Neural progenitor cell (in vitro differentiated cells): ENCODE measurements around the gene GMEB1. TPM values are rescaled to one million over a fixed set of nuclear protein-coding genes. Genes with fewer than 3 reads are reported as not detected.

Source experiments
- DNase-seq: peaks from one replicate; pipeline ENCODE4 v3.0.0-alpha.2; 2016; ENCODE audit warnings: low spot score
- H2AFZ ChIP-seq: fragments of 200-600 bp; sonication (generic); replicated peaks from 2 replicates; pipeline ENCODE4 v1.6.1; 2016; ENCODE audit warnings: antibody characterized with exemption
- H3F3A ChIP-seq: fragments of 200-600 bp; sonication (generic); 2 replicates; pipeline ENCODE4 v1.6.1; 2016; ENCODE audit warnings: antibody characterized with exemption, low read depth
- H3K27ac ChIP-seq: fragments of 200-600 bp; sonication (generic); 2 replicates; pipeline ENCODE4 v1.5.1; 2016; ENCODE audit warnings: mild to moderate bottlenecking
- H3K27me3 ChIP-seq: fragments of 200-600 bp; sonication (generic); 2 replicates; pipeline ENCODE4 v1.6.1; 2016; ENCODE audit warnings: mild to moderate bottlenecking, moderate library complexity
- H3K36me3 ChIP-seq: fragments of 200-600 bp; sonication (generic); 2 replicates; pipeline ENCODE4 v1.5.1; 2016
- H3K4me1 ChIP-seq: fragments of 200-600 bp; sonication (generic); 2 replicates; pipeline ENCODE4 v1.6.1; 2016; ENCODE audit warnings: mixed run types
- H3K4me2 ChIP-seq: fragments of 200-600 bp; sonication (generic); 2 replicates; pipeline ENCODE4 v1.6.1; 2016
- H3K4me3 ChIP-seq: fragments of 200-600 bp; sonication (generic); 2 replicates; pipeline ENCODE4 v1.5.1; 2016
- H3K79me2 ChIP-seq: fragments of 200-600 bp; sonication (generic); 2 replicates; pipeline ENCODE4 v1.6.1; 2016; ENCODE audit warnings: low read depth
- H3K9ac ChIP-seq: fragments of 200-600 bp; sonication (generic); 2 replicates; pipeline ENCODE4 v1.6.1; 2016
- H3K9me3 ChIP-seq: fragments of 200-600 bp; sonication (generic); 2 replicates; pipeline ENCODE4 v1.5.1; 2016; ENCODE audit warnings: low read depth
- H4K20me1 ChIP-seq: fragments of 200-600 bp; sonication (generic); 2 replicates; pipeline ENCODE4 v1.6.1; 2016; ENCODE audit warnings: low read depth
- H3K27ac Mint-ChIP-seq: 3 replicates; pipeline ENCODE4 v1.8.0; 2021; ENCODE audit warnings: mixed read lengths
- H3K27me3 Mint-ChIP-seq: 2 replicates; pipeline ENCODE4 v1.8.0; 2022; ENCODE audit warnings: low read depth, mild to moderate bottlenecking, inconsistent platforms, moderate library complexity, mixed read lengths; ENCODE audit not compliant: insufficient read depth
- H3K36me3 Mint-ChIP-seq: 3 replicates; pipeline ENCODE4 v1.8.0; 2021; ENCODE audit warnings: mixed read lengths
- H3K4me1 Mint-ChIP-seq: 3 replicates; pipeline ENCODE4 v1.8.0; 2021; ENCODE audit warnings: mixed read lengths
- H3K4me3 Mint-ChIP-seq: 3 replicates; pipeline ENCODE4 v1.8.0; 2021; ENCODE audit warnings: mild to moderate bottlenecking, moderate library complexity, mixed read lengths
- H3K9me3 Mint-ChIP-seq: 3 replicates; pipeline ENCODE4 v1.8.0; 2020; ENCODE audit warnings: mixed read lengths
- EZH2 ChIP-seq: fragments of 200-600 bp; sonication (generic); IDR thresholded peaks from 2 replicates; pipeline ENCODE4 v1.6.1; 2017; ENCODE audit warnings: antibody characterized with exemption, mild to moderate bottlenecking, moderate library complexity
- EZH2phosphoT487 ChIP-seq: fragments of 200-600 bp; sonication (generic); IDR thresholded peaks from 2 replicates; pipeline ENCODE4 v1.6.1; 2017; ENCODE audit warnings: antibody characterized with exemption
- total RNA-seq: library from RNA; depleted of rRNA; stranded (reverse); fragments of >200 nt; gene quantifications from 2 replicates; pipeline ENCODE4 v1.2.3, GENCODE V29; 2015; ENCODE audit warnings: low replicate concordance
- TF ChIP-seq, protein P1 (sequence below): fragments of 200-600 bp; sonication (generic); IDR thresholded peaks from 2 replicates; pipeline ENCODE4 v1.5.1; 2017; ENCODE audit warnings: antibody characterized with exemption, mild to moderate bottlenecking

The GMEB1 gene
- total RNA-seq, 1 donor from 2014 or later = 12.1 TPM

DNA sequence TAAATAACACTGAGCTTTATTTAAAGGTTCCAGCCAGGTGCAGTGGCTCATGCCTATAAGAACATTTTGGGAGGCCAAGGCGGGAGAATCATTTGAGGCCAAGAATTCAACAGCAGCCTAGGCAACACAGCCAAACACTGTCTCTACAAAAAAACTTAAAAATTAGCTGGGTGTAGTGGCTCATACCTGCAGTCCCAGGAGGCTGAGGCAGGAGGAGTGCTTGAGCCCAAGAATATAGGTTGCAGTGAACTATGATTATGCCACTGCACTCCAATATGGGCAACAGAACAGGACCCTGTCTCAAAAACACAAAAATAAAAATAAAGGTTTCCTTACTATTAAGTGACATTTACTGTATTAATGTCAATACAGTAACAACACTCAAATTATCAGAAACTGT, 27.8 kb upstream of the GMEB1 start:
- Histone ChIP-seq H4K20me1 (no peaks in the 10 kb centered on the region), H3F3A (peaks cover 26% of the 10 kb centered on the region), H3K27me3 (no peaks in the 10 kb centered on the region), H3K4me2 (no peak overlapping the region), H3K4me3 (no peak overlapping the region), H2AFZ (no peak overlapping the region), H3K27ac (no peak overlapping the region), H3K9ac (no peak overlapping the region), H3K4me1 (peaks cover 15% of the 10 kb centered on the region), H3K36me3 (no peaks in the 10 kb centered on the region), H3K9me3 (no peaks in the 10 kb centered on the region), H3K79me2 (peaks cover 30% of the 10 kb centered on the region)
- Mint-ChIP-seq H3K9me3 (no peaks in the 10 kb centered on the region), H3K36me3 (no peaks in the 10 kb centered on the region), H3K4me3 (peak overlapping the region; percentile 99), H3K4me1 (peaks cover 20% of the 10 kb centered on the region), H3K27ac (no peak overlapping the region), H3K27me3 (no peaks in the 10 kb centered on the region)
- peak; percentile 20 for DNase-seq
- TF ChIP-seq EZH2phosphoT487 (no peak), EZH2 (no peak)
- TF ChIP-seq, protein P1, sequence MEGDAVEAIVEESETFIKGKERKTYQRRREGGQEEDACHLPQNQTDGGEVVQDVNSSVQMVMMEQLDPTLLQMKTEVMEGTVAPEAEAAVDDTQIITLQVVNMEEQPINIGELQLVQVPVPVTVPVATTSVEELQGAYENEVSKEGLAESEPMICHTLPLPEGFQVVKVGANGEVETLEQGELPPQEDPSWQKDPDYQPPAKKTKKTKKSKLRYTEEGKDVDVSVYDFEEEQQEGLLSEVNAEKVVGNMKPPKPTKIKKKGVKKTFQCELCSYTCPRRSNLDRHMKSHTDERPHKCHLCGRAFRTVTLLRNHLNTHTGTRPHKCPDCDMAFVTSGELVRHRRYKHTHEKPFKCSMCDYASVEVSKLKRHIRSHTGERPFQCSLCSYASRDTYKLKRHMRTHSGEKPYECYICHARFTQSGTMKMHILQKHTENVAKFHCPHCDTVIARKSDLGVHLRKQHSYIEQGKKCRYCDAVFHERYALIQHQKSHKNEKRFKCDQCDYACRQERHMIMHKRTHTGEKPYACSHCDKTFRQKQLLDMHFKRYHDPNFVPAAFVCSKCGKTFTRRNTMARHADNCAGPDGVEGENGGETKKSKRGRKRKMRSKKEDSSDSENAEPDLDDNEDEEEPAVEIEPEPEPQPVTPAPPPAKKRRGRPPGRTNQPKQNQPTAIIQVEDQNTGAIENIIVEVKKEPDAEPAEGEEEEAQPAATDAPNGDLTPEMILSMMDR = peak; percentile 33

GRCh38 chr1:28642056-28642846, 26.3 kb upstream of the GMEB1 start:
- DNase-seq = no peak
- Mint-ChIP-seq H3K4me3 (peak overlapping the region; percentile 99), H3K27ac (peak overlapping the region; percentile 95)

GRCh38 chr1:28642847-28643635, 25.5 kb upstream of the GMEB1 start, which contains the start of gene TAF12:
TSS of gene TAF12 (minus strand) at chr1:28643067. CDS start at chr1:28622081, 20,986 bp downstream.
- peak within 1 kb of the TSS; percentile 95 for H3K27ac Mint-ChIP-seq

More at GRCh38 chr1:28642056-28642846, 26.3 kb upstream of the GMEB1 start:
- Mint-ChIP-seq H3K4me1 (peaks cover 23% of the 10 kb centered on the region), H3K27me3 (no peaks in the 10 kb centered on the region), H3K9me3 (no peaks in the 10 kb centered on the region), H3K36me3 (no peaks in the 10 kb centered on the region)
- peak overlapping the region; percentile 83 for H3K9ac ChIP-seq
- peak overlapping the region; percentile 63 for H3K27ac ChIP-seq
- peaks cover 30% of the 10 kb centered on the region for H3K79me2 ChIP-seq
- peak overlapping the region; percentile 78 for H2AFZ ChIP-seq
- H3K27me3 ChIP-seq = no peaks in the 10 kb centered on the region
- H3K36me3 ChIP-seq = no peaks in the 10 kb centered on the region
- peak overlapping the region; percentile 77 for H3K4me3 ChIP-seq
- H3K9me3 ChIP-seq = no peaks in the 10 kb centered on the region
- H3F3A ChIP-seq = peaks cover 31% of the 10 kb centered on the region
- H3K4me2 ChIP-seq = peak overlapping the region; percentile 86
- peaks cover 15% of the 10 kb centered on the region for H3K4me1 ChIP-seq
- TF ChIP-seq EZH2 = no peak
- no peak for TF ChIP-seq EZH2phosphoT487
- TF ChIP-seq, protein P1 = no peak
- no peaks in the 10 kb centered on the region for H4K20me1 ChIP-seq

More at GRCh38 chr1:28642847-28643635, 25.5 kb upstream of the GMEB1 start, which contains the start of gene TAF12:
- DNase-seq = peak; percentile 98
- Histone ChIP-seq H3K36me3 (no peaks in the 10 kb centered on the region), H3K9ac (peak within 1 kb of the TSS; percentile 83), H3K4me3 (peak within 1 kb of the TSS; percentile 77), H2AFZ (peak within 1 kb of the TSS; percentile 78), H3K9me3 (no peaks in the 10 kb centered on the region), H3K4me1 (peaks cover 21% of the 10 kb centered on the region), H3K4me2 (peak within 1 kb of the TSS; percentile 86), H3K27ac (peak within 1 kb of the TSS; percentile 76), H3F3A (peaks cover 38% of the 10 kb centered on the region), H4K20me1 (no peaks in the 10 kb centered on the region), H3K27me3 (no peaks in the 10 kb centered on the region), H3K79me2 (peaks cover 30% of the 10 kb centered on the region)
- no peaks in the 10 kb centered on the region for H3K36me3 Mint-ChIP-seq
- H3K27me3 Mint-ChIP-seq = no peaks in the 10 kb centered on the region
- H3K4me1 Mint-ChIP-seq = peaks cover 30% of the 10 kb centered on the region
- peak within 1 kb of the TSS; percentile 99 for H3K4me3 Mint-ChIP-seq
- no peaks in the 10 kb centered on the region for H3K9me3 Mint-ChIP-seq
- TF ChIP-seq, protein P1 = peak; percentile 47
- TF ChIP-seq EZH2 (peak; percentile 17), EZH2phosphoT487 (no peak)
